OCI-LY7 (cell line): Measurements from ENCODE around the gene C1orf105.

Source experiments
- EZH2phosphoT487 ChIP-seq: fragments of 200-600 bp; sonication (generic); IDR thresholded peaks from 2 replicates; pipeline ENCODE4 v1.6.1; 2018; ENCODE audit warnings: low read depth, borderline replicate concordance, mild to moderate bottlenecking, mixed run types, antibody characterized with exemption, low read length, moderate library complexity, mixed read lengths
- TF ChIP-seq, protein P1 (sequence below): fragments of 200-600 bp; sonication (generic); conservative IDR thresholded peaks from 2 replicates; pipeline ENCODE4 v1.5.1; 2014; ENCODE audit warnings: mild to moderate bottlenecking, antibody characterized with exemption, low read length, moderate library complexity, mixed read lengths

DNA sequence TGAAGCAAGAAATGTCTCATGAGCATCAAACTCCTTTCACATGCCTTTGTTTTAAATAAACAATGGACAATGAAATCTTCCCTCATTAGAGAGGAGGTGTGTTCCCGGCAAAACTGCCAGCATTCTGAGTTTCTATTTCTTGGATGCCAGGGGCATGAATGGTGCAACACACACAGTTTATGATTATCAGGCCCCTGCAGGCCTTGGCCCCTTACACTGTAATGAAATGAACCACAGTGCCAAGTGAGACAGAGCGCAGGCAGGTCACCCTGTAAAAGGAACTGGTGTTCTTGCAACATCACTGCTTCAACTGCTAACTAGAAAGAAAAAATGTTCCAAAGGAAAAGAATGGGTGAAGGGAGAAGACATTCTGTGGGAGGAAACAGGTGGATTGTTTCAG lies 27.2 kb downstream of the C1orf105 start:
- TF ChIP-seq, protein P1, sequence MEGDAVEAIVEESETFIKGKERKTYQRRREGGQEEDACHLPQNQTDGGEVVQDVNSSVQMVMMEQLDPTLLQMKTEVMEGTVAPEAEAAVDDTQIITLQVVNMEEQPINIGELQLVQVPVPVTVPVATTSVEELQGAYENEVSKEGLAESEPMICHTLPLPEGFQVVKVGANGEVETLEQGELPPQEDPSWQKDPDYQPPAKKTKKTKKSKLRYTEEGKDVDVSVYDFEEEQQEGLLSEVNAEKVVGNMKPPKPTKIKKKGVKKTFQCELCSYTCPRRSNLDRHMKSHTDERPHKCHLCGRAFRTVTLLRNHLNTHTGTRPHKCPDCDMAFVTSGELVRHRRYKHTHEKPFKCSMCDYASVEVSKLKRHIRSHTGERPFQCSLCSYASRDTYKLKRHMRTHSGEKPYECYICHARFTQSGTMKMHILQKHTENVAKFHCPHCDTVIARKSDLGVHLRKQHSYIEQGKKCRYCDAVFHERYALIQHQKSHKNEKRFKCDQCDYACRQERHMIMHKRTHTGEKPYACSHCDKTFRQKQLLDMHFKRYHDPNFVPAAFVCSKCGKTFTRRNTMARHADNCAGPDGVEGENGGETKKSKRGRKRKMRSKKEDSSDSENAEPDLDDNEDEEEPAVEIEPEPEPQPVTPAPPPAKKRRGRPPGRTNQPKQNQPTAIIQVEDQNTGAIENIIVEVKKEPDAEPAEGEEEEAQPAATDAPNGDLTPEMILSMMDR: no peak
- no peak for TF ChIP-seq EZH2phosphoT487
